IMR-90 (cell line): ENCODE results near the gene EIF4G3. TPM values are rescaled to one million over a fixed set of nuclear protein-coding genes. Genes with fewer than 3 reads are reported as not detected.

ENCODE experiments used
- ATAC-seq: fragments of 200-7000 bp; cut with Tn5 transposase; 2 replicates; pipeline ENCODE4 v1.9.1; 2020; ENCODE audit warnings: low read depth, mild to moderate bottlenecking, moderate library complexity
- BruUV-seq: library from RNA; stranded (reverse); fragments of 400-500 nt; replicated peaks from 2 replicates; lab custom pipeline; 2021; lab: Mats Ljungman, UMichigan
- CTCF ChIA-PET: fragments of 300-600 bp; formaldehyde crosslinking; extraction: SDS; loops from one replicate; lab custom pipeline; 2021; ENCODE audit warnings: antibody characterized with exemption; lab: Yijun Ruan, JAX
- POLR2A ChIA-PET: fragments of 300-600 bp; sonication (Branson Sonifier 250); formaldehyde crosslinking; loops from one replicate; lab custom pipeline; 2022; ENCODE audit warnings: antibody characterized with exemption; ENCODE audit not compliant: unreplicated experiment; lab: Charles Lee
- DNase-seq: peaks from one replicate; pipeline ENCODE4 v3.0.0; 2013
- H2AFZ ChIP-seq: replicated peaks from 2 replicates; pipeline ENCODE3; 2013; ENCODE audit warnings: low read length, mild to moderate bottlenecking; ENCODE audit not compliant: poor library complexity
- H2AK5ac ChIP-seq: 2 replicates; pipeline ENCODE4 v1.6.1; 2013; ENCODE audit warnings: low read depth, low read length, inconsistent platforms
- H2AK9ac ChIP-seq: replicated peaks from 2 replicates; pipeline ENCODE3; 2013; ENCODE audit warnings: mild to moderate bottlenecking, low read depth, low read length, moderate library complexity; ENCODE audit not compliant: poor library complexity
- H2BK120ac ChIP-seq: 2 replicates; pipeline ENCODE4 v1.6.1; 2013; ENCODE audit warnings: low read depth, low read length, inconsistent platforms
- H2BK15ac ChIP-seq: 3 replicates; pipeline ENCODE4 v1.6.1; 2013; ENCODE audit warnings: low read depth, low read length, inconsistent platforms
- H2BK20ac ChIP-seq: 2 replicates; pipeline ENCODE4 v1.6.1; 2013; ENCODE audit warnings: low read depth, mild to moderate bottlenecking, inconsistent platforms, low read length, moderate library complexity
- H2BK5ac ChIP-seq: 2 replicates; pipeline ENCODE4 v1.6.1; 2013; ENCODE audit warnings: mild to moderate bottlenecking, low read depth, low read length, inconsistent platforms; ENCODE audit not compliant: poor library complexity, severe bottlenecking
- H3K14ac ChIP-seq: replicated peaks from 2 replicates; pipeline ENCODE4 v1.6.1; 2013; ENCODE audit warnings: low read depth, low read length, inconsistent platforms
- H3K18ac ChIP-seq: 2 replicates; pipeline ENCODE4 v1.6.1; 2013; ENCODE audit warnings: low read depth, low read length, control low read depth
- H3K23ac ChIP-seq: 2 replicates; pipeline ENCODE4 v1.6.1; 2013; ENCODE audit warnings: low read depth, low read length, inconsistent platforms
- H3K27ac ChIP-seq: 2 replicates; pipeline ENCODE4 v1.5.1; 2013; ENCODE audit warnings: mild to moderate bottlenecking, control low read depth, low read length; ENCODE audit not compliant: insufficient read depth
- H3K27me3 ChIP-seq: 2 replicates; pipeline ENCODE4 v1.6.1; 2013; ENCODE audit warnings: low read length; ENCODE audit not compliant: control insufficient read depth, insufficient read depth
- H3K36me3 ChIP-seq: 2 replicates; pipeline ENCODE4 v1.6.1; 2013; ENCODE audit warnings: low read length, mixed read lengths; ENCODE audit not compliant: control insufficient read depth, insufficient read depth
- H3K4ac ChIP-seq: 2 replicates; pipeline ENCODE4 v1.6.1; 2013; ENCODE audit warnings: low read depth, low read length, inconsistent platforms
- H3K4me1 ChIP-seq: 2 replicates; pipeline ENCODE4 v1.6.1; 2013; ENCODE audit warnings: low read length, mixed read lengths; ENCODE audit not compliant: control insufficient read depth, insufficient read depth
- H3K4me2 ChIP-seq: 2 replicates; pipeline ENCODE4 v1.6.1; 2013; ENCODE audit warnings: low read depth, mild to moderate bottlenecking, control low read depth, low read length, moderate library complexity
- H3K4me3 ChIP-seq: 2 replicates; pipeline ENCODE4 v1.5.1; 2013; ENCODE audit warnings: low read depth, mild to moderate bottlenecking, control low read depth, low read length, moderate library complexity; ENCODE audit not compliant: insufficient read depth
- H3K56ac ChIP-seq: 2 replicates; pipeline ENCODE4 v1.6.1; 2013; ENCODE audit warnings: low read length, inconsistent platforms; ENCODE audit not compliant: insufficient read depth; ENCODE audit errors: extremely low read depth
- H3K79me1 ChIP-seq, 2 experiments: 2 replicates each; pipeline ENCODE4 v1.6.1; 2013; ENCODE audit warnings: low read length in 2 of 2, inconsistent platforms in 1 of 2, low read depth in 1 of 2
- H3K9ac ChIP-seq: 2 replicates; pipeline ENCODE4 v1.6.1; 2013; ENCODE audit warnings: low read depth, low read length, control low read depth
- H3K9me1 ChIP-seq: 2 replicates; pipeline ENCODE4 v1.6.1; 2013; ENCODE audit warnings: low read length, inconsistent platforms; ENCODE audit not compliant: insufficient read depth
- H3K9me3 ChIP-seq: 2 replicates; pipeline ENCODE4 v1.6.1; 2013; ENCODE audit warnings: low read length; ENCODE audit not compliant: control insufficient read depth, insufficient read depth
- H4K20me1 ChIP-seq: 2 replicates; pipeline ENCODE4 v1.6.1; 2013; ENCODE audit warnings: low read length, inconsistent platforms; ENCODE audit not compliant: insufficient read depth
- H4K5ac ChIP-seq: 2 replicates; pipeline ENCODE4 v1.6.1; 2013; ENCODE audit warnings: mild to moderate bottlenecking, low read depth, low read length, control low read depth
- H4K8ac ChIP-seq, 2 experiments: 2 replicates each; pipeline ENCODE4 v1.6.1; 2013; ENCODE audit warnings: low read depth in 2 of 2, low read length in 2 of 2, control low read depth in 1 of 2, inconsistent platforms in 1 of 2
- H4K91ac ChIP-seq: 2 replicates; pipeline ENCODE4 v1.6.1; 2013; ENCODE audit warnings: low read depth, low read length, inconsistent platforms; ENCODE audit not compliant: insufficient read depth
- BHLHE40 ChIP-seq: fragments of 150-350 bp; IDR thresholded peaks from 2 replicates; pipeline ENCODE4 v1.6.1; 2016; ENCODE audit warnings: mild to moderate bottlenecking, low read depth, low read length
- CEBPB ChIP-seq: IDR thresholded peaks from 2 replicates; pipeline ENCODE4 v1.6.1; 2012; ENCODE audit warnings: low read depth, low read length, improper control_type of control experiment
- CHD1 ChIP-seq: IDR thresholded peaks from 2 replicates; pipeline ENCODE4 v1.6.1; 2012; ENCODE audit warnings: low read depth, low read length, improper control_type of control experiment
- ELK1 ChIP-seq: fragments of 150-350 bp; IDR thresholded peaks from 2 replicates; pipeline ENCODE4 v1.6.1; 2016; ENCODE audit warnings: low read depth, mild to moderate bottlenecking, low read length, moderate library complexity, borderline replicate concordance
- FOS ChIP-seq: fragments of 150-350 bp; IDR thresholded peaks from 2 replicates; pipeline ENCODE4 v1.6.1; 2016; ENCODE audit warnings: low read depth, low read length
- MAFK ChIP-seq: IDR thresholded peaks from 2 replicates; pipeline ENCODE4 v1.6.1; 2012; ENCODE audit warnings: low read depth, low read length, improper control_type of control experiment
- MAZ ChIP-seq: IDR thresholded peaks from 2 replicates; pipeline ENCODE4 v1.6.1; 2012; ENCODE audit warnings: low read depth, mild to moderate bottlenecking, low read length, improper control_type of control experiment, moderate library complexity, borderline replicate concordance
- MXI1 ChIP-seq: IDR thresholded peaks from 2 replicates; pipeline ENCODE4 v1.6.1; 2012; ENCODE audit warnings: low read depth, mild to moderate bottlenecking, low read length, moderate library complexity, borderline replicate concordance
- NFE2L2 ChIP-seq: fragments of 150-350 bp; IDR thresholded peaks from 2 replicates; pipeline ENCODE4 v1.6.1; 2016; ENCODE audit warnings: low read depth, mild to moderate bottlenecking, low read length
- POLR2A ChIP-seq: IDR thresholded peaks from 2 replicates; pipeline ENCODE4 v1.6.1; 2012; ENCODE audit warnings: mild to moderate bottlenecking, low read depth, low read length
- RAD21 ChIP-seq: IDR thresholded peaks from 2 replicates; pipeline ENCODE4 v1.6.1; 2012; ENCODE audit warnings: low read length, improper control_type of control experiment
- RCOR1 ChIP-seq: IDR thresholded peaks from 2 replicates; pipeline ENCODE4 v1.6.1; 2012; ENCODE audit warnings: mild to moderate bottlenecking, low read length, improper control_type of control experiment; ENCODE audit not compliant: insufficient replicate concordance
- RFX5 ChIP-seq: IDR thresholded peaks from 2 replicates; pipeline ENCODE4 v1.8.0; 2012; ENCODE audit warnings: low read depth, mild to moderate bottlenecking, low read length, moderate library complexity
- SMC3 ChIP-seq: fragments of 150-350 bp; IDR thresholded peaks from 2 replicates; pipeline ENCODE4 v1.6.1; 2016; ENCODE audit warnings: low read depth, mild to moderate bottlenecking, antibody characterized with exemption, low read length, moderate library complexity
- WGBS, 2 experiments: methylation state at CpG; one replicate each; pipeline versions ENCODE4 v1.1.5 to v1.1.7; 2013; ENCODE audit warnings: missing lambda C conversion rate in 2 of 2; ENCODE audit not compliant: insufficient read length in 1 of 2; ENCODE audit errors: extremely low coverage in 2 of 2; 5-methylcytosine and 5-hydroxymethylcytosine counted together
- dilution Hi-C: fragments of 300-500 bp; cut with HindIII; formaldehyde crosslinking; loops from one replicate; pipeline ENCODE4 v1.14.3; 2018; ENCODE audit warnings: low sequenced_read_pairs; ENCODE audit not compliant: unreplicated experiment
- in situ Hi-C: fragments of 300-500 bp; cut with MboI; formaldehyde crosslinking; loops from 3 replicates; pipeline ENCODE4 v1.14.3; 2019; ENCODE audit warnings: low sequenced_read_pairs, inconsistent platforms, mixed read lengths
- intact Hi-C: fragments of 100-400 bp; cut with micrococcal nuclease; formaldehyde crosslinking; loops from 2 replicates; pipeline ENCODE4 v1.10.0; 2022
- polyA plus RNA-seq, 3 experiments: library from polyadenylated mRNA; depleted of rRNA; stranded (reverse); fragments of >200 nt; gene quantifications; 2 replicates each; pipeline ENCODE4 v1.2.3, GENCODE V29; 2012; ENCODE audit warnings: low replicate concordance in 1 of 3
- total RNA-seq: library from RNA; depleted of rRNA; stranded (reverse); fragments of >200 nt; gene quantifications from 2 replicates; pipeline ENCODE4 v1.2.3, GENCODE V29; 2012
- TF ChIP-seq, protein P1 (sequence below): fragments of 150-350 bp; IDR thresholded peaks from 2 replicates; pipeline ENCODE4 v1.6.1; 2017; ENCODE audit warnings: mild to moderate bottlenecking, antibody characterized with exemption, low read length, low read depth
- TF ChIP-seq, protein P2 (sequence below): conservative IDR thresholded peaks from 2 replicates; pipeline ENCODE4 v1.5.1; 2012; ENCODE audit warnings: mild to moderate bottlenecking, low read depth, low read length, improper control_type of control experiment

The EIF4G3 gene
- total and polyA plus RNA-seq, 2 of the 4 experiments (the other 2 are of a cell fraction) = 25.8 to 49.2 TPM

GRCh38 chr1:20883766-20884165 is 292.9 kb downstream of the EIF4G3 start:
- POLR2A ChIA-PET = no interaction called here
- peak overlapping the region in 1 of 2 experiments; percentile 31; a peak in 1 of 4 replicates for H4K8ac ChIP-seq
- DNase-seq = peak; percentile 36

More at GRCh38 chr1:20883766-20884165, 292.9 kb downstream of the EIF4G3 start:
- CTCF ChIA-PET = no interaction called here
- no peak; the same call in 1 of the 2 replicates for ATAC-seq
- Histone ChIP-seq H3K56ac (no peak overlapping the region), H4K20me1 (no peaks in the 10 kb centered on the region), H2BK120ac (peak overlapping the region; percentile 48; the same call in 1 of the 2 replicates), H3K14ac (no peak overlapping the region; the same call in 1 of the 2 replicates), H2BK20ac (peak overlapping the region; percentile 64; the same call in 1 of the 2 replicates), H3K27ac (no peak overlapping the region), H4K5ac (peak overlapping the region; percentile 64; the same call in 1 of the 2 replicates), H3K9ac (no peak overlapping the region), H3K79me1 (peaks cover 0 to 8% of the 10 kb centered on the region in 2 experiments; a peak in 2 of 4 replicates), H2BK5ac (peak overlapping the region; percentile 64), H3K4me3 (no peak overlapping the region), H3K23ac (no peak overlapping the region; the same call in 1 of the 2 replicates), H3K4me2 (no peak overlapping the region), H3K27me3 (no peaks in the 10 kb centered on the region), H3K18ac (peak overlapping the region; percentile 80; the same call in 1 of the 2 replicates), H3K9me1 (peaks cover 6% of the 10 kb centered on the region; the same call in 1 of the 2 replicates), H2AK9ac (no peak overlapping the region), H2BK15ac (no peak overlapping the region), H3K4ac (no peak overlapping the region; the same call in 1 of the 2 replicates), H4K91ac (no peak overlapping the region), H3K36me3 (peaks cover 13% of the 10 kb centered on the region), H2AK5ac (peak overlapping the region; percentile 2; the same call in 1 of the 2 replicates), H3K9me3 (no peaks in the 10 kb centered on the region), H2AFZ (no peak overlapping the region), H3K4me1 (peaks cover 6% of the 10 kb centered on the region)
- 78% methylated on average over 2 of the region's 3 CpGs; no CpG with 5 or more reads in 1 of the 2 experiments for WGBS, 2 experiments
- intact Hi-C loops = no loop called here
- dilution Hi-C loops = no loop called here
- TF ChIP-seq NFE2L2 = no peak
- TF ChIP-seq, protein P1, sequence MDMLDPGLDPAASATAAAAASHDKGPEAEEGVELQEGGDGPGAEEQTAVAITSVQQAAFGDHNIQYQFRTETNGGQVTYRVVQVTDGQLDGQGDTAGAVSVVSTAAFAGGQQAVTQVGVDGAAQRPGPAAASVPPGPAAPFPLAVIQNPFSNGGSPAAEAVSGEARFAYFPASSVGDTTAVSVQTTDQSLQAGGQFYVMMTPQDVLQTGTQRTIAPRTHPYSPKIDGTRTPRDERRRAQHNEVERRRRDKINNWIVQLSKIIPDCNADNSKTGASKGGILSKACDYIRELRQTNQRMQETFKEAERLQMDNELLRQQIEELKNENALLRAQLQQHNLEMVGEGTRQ = no peak
- TF ChIP-seq MAZ = no peak
- TF ChIP-seq ELK1 = no peak
- TF ChIP-seq POLR2A = no peak
- TF ChIP-seq BHLHE40 = no peak
- TF ChIP-seq SMC3 = no peak
- TF ChIP-seq RCOR1 = no peak
- no peak for TF ChIP-seq MXI1
- TF ChIP-seq CHD1 = no peak
- TF ChIP-seq, protein P2, sequence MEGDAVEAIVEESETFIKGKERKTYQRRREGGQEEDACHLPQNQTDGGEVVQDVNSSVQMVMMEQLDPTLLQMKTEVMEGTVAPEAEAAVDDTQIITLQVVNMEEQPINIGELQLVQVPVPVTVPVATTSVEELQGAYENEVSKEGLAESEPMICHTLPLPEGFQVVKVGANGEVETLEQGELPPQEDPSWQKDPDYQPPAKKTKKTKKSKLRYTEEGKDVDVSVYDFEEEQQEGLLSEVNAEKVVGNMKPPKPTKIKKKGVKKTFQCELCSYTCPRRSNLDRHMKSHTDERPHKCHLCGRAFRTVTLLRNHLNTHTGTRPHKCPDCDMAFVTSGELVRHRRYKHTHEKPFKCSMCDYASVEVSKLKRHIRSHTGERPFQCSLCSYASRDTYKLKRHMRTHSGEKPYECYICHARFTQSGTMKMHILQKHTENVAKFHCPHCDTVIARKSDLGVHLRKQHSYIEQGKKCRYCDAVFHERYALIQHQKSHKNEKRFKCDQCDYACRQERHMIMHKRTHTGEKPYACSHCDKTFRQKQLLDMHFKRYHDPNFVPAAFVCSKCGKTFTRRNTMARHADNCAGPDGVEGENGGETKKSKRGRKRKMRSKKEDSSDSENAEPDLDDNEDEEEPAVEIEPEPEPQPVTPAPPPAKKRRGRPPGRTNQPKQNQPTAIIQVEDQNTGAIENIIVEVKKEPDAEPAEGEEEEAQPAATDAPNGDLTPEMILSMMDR = no peak
- TF ChIP-seq FOS = no peak
- TF ChIP-seq RAD21 = no peak
- no peak for TF ChIP-seq RFX5
- TF ChIP-seq CEBPB = no peak
- TF ChIP-seq MAFK = no peak
- BruUV-seq = no TSS peak
- in situ Hi-C loops = no loop called here
